Activated T-helper 1 cell treated with Interleukin-2 at 50 U/mL for 16 hours (primary cell): Measurements from ENCODE around the gene SYT1.

Experiments used
- DNase-seq: peaks from one replicate; pipeline ENCODE4 v3.0.0-alpha.2; 2020; ENCODE audit warnings: low read depth

SYT1 gene

GRCh38 chr12:79296133-79296532 lies 431.6 kb downstream of the SYT1 start:
- no peak for DNase-seq

- DNase-seq = no peak
These were observed 432.3 kb downstream of the SYT1 start for GRCh38 chr12:79296871-79297270.

GRCh38 chr12:79298506-79298905 lies 433.9 kb downstream of the SYT1 start:
- DNase-seq = no peak

DNA sequence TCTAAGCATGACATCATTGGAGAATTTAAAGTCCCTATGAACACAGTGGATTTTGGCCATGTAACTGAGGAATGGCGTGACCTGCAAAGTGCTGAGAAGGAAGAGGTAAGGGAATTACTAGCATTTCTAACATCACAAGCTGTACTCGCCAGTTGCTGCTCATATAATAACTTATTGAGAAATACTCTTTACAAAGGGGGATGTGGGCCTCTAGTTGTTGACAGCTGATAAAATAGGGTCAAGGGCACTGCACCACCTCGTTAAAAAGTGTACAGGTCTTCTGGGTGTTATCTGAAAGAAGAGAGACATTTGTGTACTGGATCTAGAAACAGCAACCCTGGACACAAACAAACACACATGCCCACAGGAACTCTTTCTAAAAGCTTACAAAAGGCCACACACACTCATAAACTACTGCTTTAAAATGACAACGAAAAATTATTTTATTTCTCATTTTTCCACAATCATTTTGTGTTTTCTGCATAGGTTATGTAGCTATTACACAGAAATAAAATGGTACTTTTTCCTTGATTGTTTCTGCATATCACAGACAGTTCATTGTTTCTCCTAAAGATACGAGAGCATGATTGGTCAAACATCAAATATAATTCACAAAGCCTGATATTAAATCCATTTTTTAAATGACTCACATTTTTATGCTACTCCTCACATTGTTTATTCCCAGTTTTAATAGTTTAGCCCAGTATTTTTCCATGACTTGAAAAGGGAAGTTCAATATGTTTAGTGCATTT lies 435.0 kb downstream of the SYT1 start:
- no peak for DNase-seq

DNA sequence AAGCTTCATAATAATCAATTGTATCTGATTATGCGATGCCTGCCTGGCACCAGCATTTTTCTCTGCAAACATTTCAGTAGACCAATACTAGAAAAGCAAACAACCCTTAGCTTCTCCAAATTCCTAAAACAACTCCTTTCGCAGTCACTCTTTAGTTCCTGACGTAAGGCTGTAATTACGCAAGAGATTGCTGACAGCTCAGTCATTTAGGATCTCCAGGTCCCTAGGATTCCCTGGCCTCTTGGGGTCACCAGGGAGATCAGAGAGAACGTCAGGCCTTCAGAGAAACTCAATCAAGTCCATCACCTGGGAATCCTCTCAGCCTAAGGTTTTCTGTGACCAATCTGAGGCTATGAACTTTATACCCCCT lies 435.6 kb downstream of the SYT1 start:
- DNase-seq = no peak

DNA sequence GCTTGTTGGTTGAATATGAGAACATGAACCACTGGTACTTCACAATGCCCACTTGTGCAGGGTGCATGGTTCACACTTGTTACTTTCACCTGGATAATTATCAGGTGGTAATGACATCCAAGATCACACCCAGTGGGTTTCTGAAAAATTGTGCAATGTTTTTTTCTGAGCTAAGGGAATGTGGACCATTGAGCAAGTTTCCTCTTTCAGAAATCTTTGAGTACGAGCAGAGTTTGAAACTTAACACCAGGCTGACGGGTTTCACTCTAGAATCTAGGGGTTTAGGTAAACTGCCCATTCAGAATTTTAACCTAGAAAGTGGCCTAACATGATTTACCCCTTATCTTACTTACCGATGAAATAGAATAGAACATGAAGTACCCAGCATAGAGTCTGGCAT lies 436.6 kb downstream of the SYT1 start:
- DNase-seq = no peak

DNA sequence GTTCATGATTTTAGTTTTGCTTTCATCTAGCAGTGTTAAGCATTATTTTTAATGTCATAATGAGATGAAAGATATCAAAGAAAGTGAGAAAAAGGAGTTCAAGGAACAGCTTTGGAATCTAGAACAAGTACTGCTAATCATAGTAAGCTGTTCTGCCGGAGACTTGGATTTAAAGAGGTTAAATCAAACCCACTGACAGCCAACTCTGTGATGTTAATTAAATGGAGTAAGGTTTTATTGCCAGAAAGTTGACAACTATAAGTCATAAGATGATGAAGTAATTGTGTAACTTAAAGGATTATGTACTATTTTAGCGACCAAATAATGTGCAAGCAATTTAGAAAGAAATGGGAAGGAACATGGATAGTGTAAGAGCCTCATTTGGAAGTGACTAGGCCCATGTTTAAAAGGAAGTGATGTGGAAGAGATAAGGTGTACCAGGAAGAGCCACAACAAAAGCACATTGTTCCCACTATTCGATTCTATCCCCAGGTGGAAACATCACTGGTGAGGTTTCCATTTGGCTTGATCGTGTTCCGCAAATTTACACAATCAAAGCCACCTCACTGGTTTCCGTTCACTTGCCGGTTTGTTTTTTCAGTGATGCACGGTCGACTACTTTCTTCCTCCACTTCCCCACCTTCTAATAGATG lies 437.7 kb downstream of the SYT1 start:
- DNase-seq = no peak

- DNase-seq = no peak
These were observed 442.8 kb downstream of the SYT1 start for GRCh38 chr12:79307340-79307739.

GRCh38 chr12:79309039-79309438 lies 444.5 kb downstream of the SYT1 start:
- no peak for DNase-seq

GRCh38 chr12:79317179-79317847 lies 452.7 kb downstream of the SYT1 start:
- DNase-seq = no peak

DNA sequence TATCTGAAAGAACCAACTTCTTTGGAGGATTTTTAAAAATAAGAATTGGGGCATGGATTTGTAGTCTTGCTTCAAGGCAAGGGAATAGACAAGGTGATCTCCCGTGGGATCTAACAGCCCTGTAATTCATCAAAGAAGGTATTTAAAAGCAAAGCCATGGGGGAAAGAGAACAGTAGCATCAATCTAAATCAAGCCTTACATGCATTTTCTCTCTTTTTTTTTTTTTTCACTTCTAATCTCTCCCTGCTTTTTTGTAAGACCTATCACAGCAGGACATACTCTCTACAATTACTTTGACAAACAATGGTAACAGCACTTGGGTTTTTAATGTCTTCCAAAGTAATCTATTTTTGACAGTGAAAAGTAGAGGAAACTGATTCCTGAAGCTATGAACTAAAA lies 458.3 kb downstream of the SYT1 start:
- DNase-seq = no peak

DNA sequence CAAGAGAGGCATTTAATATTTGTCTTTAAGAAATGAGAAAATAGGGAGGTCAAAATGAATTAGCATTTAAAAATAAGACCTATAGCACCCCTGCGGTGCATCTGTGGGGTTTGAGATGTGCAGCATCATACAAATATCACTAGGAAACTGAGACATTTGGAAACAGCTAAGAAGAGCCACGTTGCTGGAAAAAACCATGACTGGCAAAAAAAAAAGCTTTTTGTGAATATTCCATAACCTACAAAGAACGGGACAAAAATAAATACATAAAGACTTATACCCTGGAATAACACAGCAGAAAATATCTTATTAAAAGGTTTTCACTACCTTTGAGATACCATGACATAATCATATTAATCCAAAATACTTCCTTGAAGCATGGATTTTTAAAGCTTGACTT lies 460.0 kb downstream of the SYT1 start:
- no peak for DNase-seq

- no peak for DNase-seq
These were observed 461.6 kb downstream of the SYT1 start for GRCh38 chr12:79326222-79326621.

- no peak for DNase-seq
These were observed 462.1 kb downstream of the SYT1 start for GRCh38 chr12:79326663-79327062.

GRCh38 chr12:79327465-79327864 lies 462.9 kb downstream of the SYT1 start:
- DNase-seq = no peak

DNA sequence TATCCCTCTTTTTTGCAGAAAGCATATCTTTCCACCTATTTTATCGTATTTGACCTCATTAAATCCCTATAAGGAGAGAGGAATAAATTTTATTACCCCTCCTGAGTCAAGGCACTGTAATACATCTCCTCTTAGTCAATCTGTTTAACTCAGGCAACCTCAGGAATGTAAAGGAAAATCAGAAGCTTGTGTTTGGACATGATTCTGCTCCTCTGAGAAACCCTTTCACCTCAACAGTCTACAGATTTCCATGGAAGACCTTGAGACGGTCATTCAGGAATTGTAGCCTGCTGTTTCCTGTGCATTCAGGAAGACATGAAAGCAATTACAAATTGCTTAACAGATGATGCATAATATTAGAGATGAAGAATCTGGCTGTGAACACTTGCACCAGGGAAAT lies 465.4 kb downstream of the SYT1 start:
- no peak for DNase-seq

DNA sequence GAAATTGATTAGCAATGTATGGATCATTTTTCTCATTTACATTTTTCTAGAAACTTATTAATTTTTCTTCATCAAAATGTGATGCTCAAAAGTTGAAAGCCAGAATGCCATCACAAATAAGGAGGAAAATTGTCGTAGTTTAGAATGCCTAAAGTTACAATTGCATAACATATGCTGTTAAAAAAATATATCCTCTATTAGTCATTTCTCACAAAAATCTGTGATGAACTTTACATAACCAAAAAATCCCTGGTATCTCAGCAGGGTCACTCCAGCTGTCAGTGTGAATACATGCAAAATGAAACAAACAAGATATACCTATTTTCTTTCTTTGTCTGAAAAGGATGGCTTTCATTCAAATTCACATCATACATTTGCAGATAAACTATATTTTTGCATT lies 467.3 kb downstream of the SYT1 start:
- no peak for DNase-seq

- no peak for DNase-seq
These were observed 468.6 kb downstream of the SYT1 start for GRCh38 chr12:79333144-79333543.

- no peak for DNase-seq
These were observed 473.2 kb downstream of the SYT1 start for GRCh38 chr12:79337662-79338290.

GRCh38 chr12:79344855-79345847 lies 480.6 kb downstream of the SYT1 start:
- no peak for DNase-seq

- DNase-seq = no peak
These were observed 483.3 kb downstream of the SYT1 start for GRCh38 chr12:79347866-79348265.

- DNase-seq = no peak
These were observed 486.7 kb downstream of the SYT1 start for GRCh38 chr12:79351251-79351650.
